ENCODE results near the gene MYOD1.

MYOD1 gene

DNA sequence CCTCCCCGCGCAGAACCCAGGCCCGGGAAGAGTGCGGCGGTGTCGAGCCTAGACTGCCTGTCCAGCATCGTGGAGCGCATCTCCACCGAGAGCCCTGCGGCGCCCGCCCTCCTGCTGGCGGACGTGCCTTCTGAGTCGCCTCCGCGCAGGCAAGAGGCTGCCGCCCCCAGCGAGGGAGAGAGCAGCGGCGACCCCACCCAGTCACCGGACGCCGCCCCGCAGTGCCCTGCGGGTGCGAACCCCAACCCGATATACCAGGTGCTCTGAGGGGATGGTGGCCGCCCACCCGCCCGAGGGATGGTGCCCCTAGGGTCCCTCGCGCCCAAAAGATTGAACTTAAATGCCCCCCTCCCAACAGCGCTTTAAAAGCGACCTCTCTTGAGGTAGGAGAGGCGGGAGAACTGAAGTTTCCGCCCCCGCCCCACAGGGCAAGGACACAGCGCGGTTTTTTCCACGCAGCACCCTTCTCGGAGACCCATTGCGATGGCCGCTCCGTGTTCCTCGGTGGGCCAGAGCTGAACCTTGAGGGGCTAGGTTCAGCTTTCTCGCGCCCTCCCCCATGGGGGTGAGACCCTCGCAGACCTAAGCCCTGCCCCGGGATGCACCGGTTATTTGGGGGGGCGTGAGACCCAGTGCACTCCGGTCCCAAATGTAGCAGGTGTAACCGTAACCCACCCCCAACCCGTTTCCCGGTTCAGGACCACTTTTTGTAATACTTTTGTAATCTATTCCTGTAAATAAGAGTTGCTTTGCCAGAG is 2.0 kb downstream of the MYOD1 start:
- no peak overlapping the region for H2AFZ ChIP-seq (ENCODE audit: low read length)
- no peaks in the 10 kb centered on the region for H3K4me1 ChIP-seq (ENCODE audit: insufficient read depth, low read length, severe bottlenecking)
- H3K9ac ChIP-seq (ENCODE audit: low read length): no peak overlapping the region
- no peaks in the 10 kb centered on the region for H4K20me1 ChIP-seq (ENCODE audit: insufficient read depth, low read length)
- H3K36me3 ChIP-seq (ENCODE audit: insufficient read depth, low read length): no peaks in the 10 kb centered on the region
- H3K4me3 ChIP-seq (ENCODE audit: low read depth, low read length, poor library complexity, severe bottlenecking): no peak overlapping the region
- H3K79me2 ChIP-seq (ENCODE audit: insufficient read depth, low read length): no peaks in the 10 kb centered on the region
- H3F3A ChIP-seq (ENCODE audit: insufficient read depth, low read length): no peaks in the 10 kb centered on the region
- no peaks in the 10 kb centered on the region for H3K9me3 ChIP-seq (ENCODE audit: low read length)
- no peak overlapping the region for H3K27ac ChIP-seq (ENCODE audit: low read depth, low read length, poor library complexity, severe bottlenecking)
- TF ChIP-seq, protein P1, sequence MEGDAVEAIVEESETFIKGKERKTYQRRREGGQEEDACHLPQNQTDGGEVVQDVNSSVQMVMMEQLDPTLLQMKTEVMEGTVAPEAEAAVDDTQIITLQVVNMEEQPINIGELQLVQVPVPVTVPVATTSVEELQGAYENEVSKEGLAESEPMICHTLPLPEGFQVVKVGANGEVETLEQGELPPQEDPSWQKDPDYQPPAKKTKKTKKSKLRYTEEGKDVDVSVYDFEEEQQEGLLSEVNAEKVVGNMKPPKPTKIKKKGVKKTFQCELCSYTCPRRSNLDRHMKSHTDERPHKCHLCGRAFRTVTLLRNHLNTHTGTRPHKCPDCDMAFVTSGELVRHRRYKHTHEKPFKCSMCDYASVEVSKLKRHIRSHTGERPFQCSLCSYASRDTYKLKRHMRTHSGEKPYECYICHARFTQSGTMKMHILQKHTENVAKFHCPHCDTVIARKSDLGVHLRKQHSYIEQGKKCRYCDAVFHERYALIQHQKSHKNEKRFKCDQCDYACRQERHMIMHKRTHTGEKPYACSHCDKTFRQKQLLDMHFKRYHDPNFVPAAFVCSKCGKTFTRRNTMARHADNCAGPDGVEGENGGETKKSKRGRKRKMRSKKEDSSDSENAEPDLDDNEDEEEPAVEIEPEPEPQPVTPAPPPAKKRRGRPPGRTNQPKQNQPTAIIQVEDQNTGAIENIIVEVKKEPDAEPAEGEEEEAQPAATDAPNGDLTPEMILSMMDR (IDR thresholded peaks at IDR 0.05; ENCODE audit: low read length): no peak
- TF ChIP-seq EZH2 (IDR thresholded peaks at IDR 0.05; ENCODE audit: borderline replicate concordance, low read length): no peak
- no peak overlapping the region for H3K4me2 ChIP-seq (ENCODE audit: low read length)
- H3K27me3 ChIP-seq (ENCODE audit: insufficient read depth, low read length): no peaks in the 10 kb centered on the region
- no peaks in the 10 kb centered on the region for H3K9me2 ChIP-seq (ENCODE audit: low read depth, low read length)

DNA sequence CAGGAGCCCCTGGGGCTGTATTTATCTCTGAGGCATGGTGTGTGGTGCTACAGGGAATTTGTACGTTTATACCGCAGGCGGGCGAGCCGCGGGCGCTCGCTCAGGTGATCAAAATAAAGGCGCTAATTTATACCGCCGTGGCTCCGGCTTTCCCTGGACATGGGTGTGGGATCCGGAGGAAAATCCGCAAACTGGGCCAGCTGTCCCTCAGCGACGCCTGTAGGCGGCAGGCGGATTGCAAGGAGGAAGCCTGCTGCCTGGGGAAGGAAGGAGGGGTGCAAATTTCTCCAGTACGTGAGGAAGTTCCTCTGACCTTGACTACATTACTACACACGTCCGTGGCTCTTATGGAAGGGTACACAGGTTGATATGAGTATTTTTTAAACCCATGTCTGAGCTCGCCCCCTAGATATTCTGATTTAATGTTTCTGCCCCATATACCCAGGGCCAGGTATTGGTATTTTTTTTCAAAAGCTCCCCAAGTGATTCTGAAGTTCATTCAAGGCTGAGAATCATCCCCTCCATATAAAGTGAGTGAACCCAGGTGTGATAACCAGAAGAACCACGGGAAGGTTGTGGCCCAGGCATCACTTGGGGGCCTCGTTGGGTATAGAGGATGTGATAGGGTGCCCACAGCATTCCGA is 2.8 kb downstream of the MYOD1 start:
- Histone ChIP-seq H3F3A (ENCODE audit: insufficient read depth, low read length) (no peaks in the 10 kb centered on the region), H3K9me3 (ENCODE audit: low read length) (no peaks in the 10 kb centered on the region), H3K4me2 (ENCODE audit: low read length) (no peak overlapping the region), H3K9ac (ENCODE audit: low read length) (no peak overlapping the region), H3K9me2 (ENCODE audit: low read depth, low read length) (no peaks in the 10 kb centered on the region), H3K4me3 (ENCODE audit: low read depth, low read length, poor library complexity, severe bottlenecking) (no peak overlapping the region), H3K36me3 (ENCODE audit: insufficient read depth, low read length) (no peaks in the 10 kb centered on the region), H3K27me3 (ENCODE audit: insufficient read depth, low read length) (no peaks in the 10 kb centered on the region), H3K79me2 (ENCODE audit: insufficient read depth, low read length) (no peaks in the 10 kb centered on the region), H3K27ac (ENCODE audit: low read depth, low read length, poor library complexity, severe bottlenecking) (no peak overlapping the region), H4K20me1 (ENCODE audit: insufficient read depth, low read length) (no peaks in the 10 kb centered on the region), H2AFZ (ENCODE audit: low read length) (no peak overlapping the region), H3K4me1 (ENCODE audit: insufficient read depth, low read length, severe bottlenecking) (no peaks in the 10 kb centered on the region)
- no peak for TF ChIP-seq EZH2 (IDR thresholded peaks at IDR 0.05; ENCODE audit: borderline replicate concordance, low read length)
- TF ChIP-seq, protein P1 (IDR thresholded peaks at IDR 0.05; ENCODE audit: low read length): no peak

- H3K79me2 ChIP-seq (ENCODE audit: insufficient read depth, low read length): no peaks in the 10 kb centered on the region
- no peak overlapping the region for H3K4me3 ChIP-seq (ENCODE audit: low read depth, low read length, poor library complexity, severe bottlenecking)
- H3K4me1 ChIP-seq (ENCODE audit: insufficient read depth, low read length, severe bottlenecking): no peaks in the 10 kb centered on the region
- no peaks in the 10 kb centered on the region for H3K9me3 ChIP-seq (ENCODE audit: low read length)
- no peak overlapping the region for H3K27ac ChIP-seq (ENCODE audit: low read depth, low read length, poor library complexity, severe bottlenecking)
- no peaks in the 10 kb centered on the region for H3K36me3 ChIP-seq (ENCODE audit: insufficient read depth, low read length)
- no peaks in the 10 kb centered on the region for H3K27me3 ChIP-seq (ENCODE audit: insufficient read depth, low read length)
- no peaks in the 10 kb centered on the region for H3K9me2 ChIP-seq (ENCODE audit: low read depth, low read length)
- no peaks in the 10 kb centered on the region for H3F3A ChIP-seq (ENCODE audit: insufficient read depth, low read length)
- H3K4me2 ChIP-seq (ENCODE audit: low read length): no peak overlapping the region
- H2AFZ ChIP-seq (ENCODE audit: low read length): no peak overlapping the region
- H4K20me1 ChIP-seq (ENCODE audit: insufficient read depth, low read length): no peaks in the 10 kb centered on the region
- no peak overlapping the region for H3K9ac ChIP-seq (ENCODE audit: low read length)
- TF ChIP-seq EZH2 (IDR thresholded peaks at IDR 0.05; ENCODE audit: borderline replicate concordance, low read length): no peak
- TF ChIP-seq, protein P1 (IDR thresholded peaks at IDR 0.05; ENCODE audit: low read length): no peak
These were observed 4.9 kb downstream of the MYOD1 start for GRCh38 chr11:17724020-17724908.

Data from OCI-LY1 (cell line).